Measurements from ENCODE around the gene MRPL10. TPM values are rescaled to one million over a fixed set of nuclear protein-coding genes. Genes with fewer than 3 reads are reported as not detected.

Gene MRPL10
- total and polyA plus RNA-seq, 2 of the 8 experiments (the other 6 are each of a cell fraction or from before 2014, with no cell fraction given) = 85.3 to 214 TPM

- FAIRE-seq (no peak), DNase-seq (ENCODE audit: low read depth in 1 of 2, low spot score in 2 of 2) (no peak)
- H2AK5ac ChIP-seq (ENCODE audit: low read depth, low read length) = no peak overlapping the region
- H3K4me3 ChIP-seq (ENCODE audit: extremely low read depth in 1 of 4, insufficient read depth in 2 of 4, low read depth in 3 of 4, low read length in 4 of 4) = no peak overlapping the region
- no peak overlapping the region for H3K23ac ChIP-seq (ENCODE audit: insufficient read length)
- no peak overlapping the region for H3K4ac ChIP-seq (replicated peaks; ENCODE audit: insufficient read length, low read depth, low read length)
- H3K9me3 ChIP-seq (ENCODE audit: insufficient read depth in 2 of 2, low read depth in 1 of 2, low read length in 1 of 2) = no peaks in the 10 kb centered on the region
- no peaks in the 10 kb centered on the region; a peak in 2 of 7 replicates for H3K27me3 ChIP-seq (replicated peaks in 1 of 4; ENCODE audit: control insufficient read depth in 3 of 4, extremely low read depth in 1 of 4, insufficient read depth in 3 of 4, low read length in 3 of 4)
- no peak overlapping the region for H2AFZ ChIP-seq (ENCODE audit: low read length)
- H3K79me2 ChIP-seq (ENCODE audit: control insufficient read depth in 1 of 2, insufficient read depth in 2 of 2, low read length in 2 of 2) = no peaks in the 10 kb centered on the region
- no peak overlapping the region for H2BK15ac ChIP-seq (ENCODE audit: low read length)
- CTCF ChIA-PET (ENCODE audit: partially characterized antibody) = interaction anchor here (0.7 to 1.4 kb wide), 2 partner anchors 12 to 63 kb away, joined by 3 to 7 read pairs; no protein-coding TSS in a partner anchor
- no peak overlapping the region for H2BK120ac ChIP-seq (replicated peaks; ENCODE audit: low read depth, low read length)
- H2BK5ac ChIP-seq (ENCODE audit: low read depth, low read length) = no peak overlapping the region
- H4K5ac ChIP-seq (ENCODE audit: insufficient read length, low read depth, low read length) = no peak overlapping the region
- no peaks in the 10 kb centered on the region for H3K79me1 ChIP-seq (ENCODE audit: low read depth, low read length)
- no peaks in the 10 kb centered on the region for H3K36me3 ChIP-seq (ENCODE audit: control insufficient read depth in 2 of 4, insufficient read depth in 4 of 4, low read length in 3 of 4)
- H4K8ac ChIP-seq (ENCODE audit: extremely low read depth, insufficient read depth, low read length) = no peak overlapping the region
- H3K4me1 ChIP-seq (replicated peaks in 1 of 4; ENCODE audit: control insufficient read depth in 3 of 4, insufficient read depth in 4 of 4, low read length in 3 of 4) = no peaks in the 10 kb centered on the region
- H3K23me2 ChIP-seq (ENCODE audit: low read depth, low read length) = no peaks in the 10 kb centered on the region
- H2BK20ac ChIP-seq (ENCODE audit: low read length) = no peak overlapping the region
- WGBS, 2 experiments (ENCODE audit: extremely low coverage in 1 of 2, insufficient coverage in 1 of 2, insufficient read length in 1 of 2, insufficient replicate concordance in 2 of 2, low coverage in 1 of 2, low lambda C conversion rate in 2 of 2, missing lambda C conversion rate in 1 of 2) = 71% methylated on average over 2 of the region's 2 CpGs; no CpG with 5 or more reads in 1 of the 2 experiments
- POLR2A ChIA-PET (ENCODE audit: partially characterized antibody) = interaction anchor here (0.8 to 1.1 kb wide), 2 partner anchors 8 to 113 kb away, joined by 3 to 5 read pairs; no protein-coding TSS in a partner anchor
- H3K56ac ChIP-seq (replicated peaks; ENCODE audit: insufficient read length, low read depth, low read length) = no peak overlapping the region
- no peak overlapping the region for H3K9ac ChIP-seq (replicated peaks in 1 of 4; ENCODE audit: extremely low read depth in 1 of 4, low read depth in 3 of 4, low read length in 3 of 4)
- H3K18ac ChIP-seq (ENCODE audit: extremely low read depth, low read length) = no peak overlapping the region
- no peak overlapping the region for H3K27ac ChIP-seq (ENCODE audit: low read depth, low read length)
- H3K14ac ChIP-seq (ENCODE audit: insufficient read length) = no peak overlapping the region
- no peak overlapping the region for H4K91ac ChIP-seq (replicated peaks; ENCODE audit: insufficient read length, low read length)
- no peak overlapping the region for H3K4me2 ChIP-seq (ENCODE audit: insufficient read depth in 1 of 2, low read depth in 2 of 2, low read length in 2 of 2)
- H2BK12ac ChIP-seq (ENCODE audit: low read depth, low read length) = no peak overlapping the region
- no peaks in the 10 kb centered on the region for H4K20me1 ChIP-seq (replicated peaks in 1 of 2; ENCODE audit: control insufficient read depth in 1 of 2, insufficient read depth in 2 of 2, low read length in 2 of 2)
- TF ChIP-seq TCF12 (IDR thresholded peaks at IDR 0.05; ENCODE audit: low read depth, low read length) (no peak), CHD1 (IDR thresholded peaks at IDR 0.05; ENCODE audit: low read depth, low read length) (no peak), EGR1 (IDR thresholded peaks at IDR 0.05; ENCODE audit: borderline replicate concordance, low read depth, low read length) (no peak), ATF3 (IDR thresholded peaks at IDR 0.05; ENCODE audit: insufficient read depth, low read depth, low read length) (no peak), PHF8 (conservative IDR thresholded peaks at IDR 0.05; ENCODE audit: low read depth, low read length) (no peak), KDM4A (IDR thresholded peaks at IDR 0.05; ENCODE audit: low read depth, low read length, severe bottlenecking) (no peak), USF2 (IDR thresholded peaks at IDR 0.05; ENCODE audit: low read length) (no peak), FOSL1 (IDR thresholded peaks at IDR 0.05; ENCODE audit: insufficient read depth, low read depth, low read length) (no peak), SRF (IDR thresholded peaks at IDR 0.05; ENCODE audit: low read depth, low read length) (no peak), CBX8 (IDR thresholded peaks at IDR 0.05; ENCODE audit: borderline replicate concordance, low read depth, low read length) (no peak), BRCA1 (IDR thresholded peaks at IDR 0.05; ENCODE audit: low read depth, low read length) (no peak), KDM5A (IDR thresholded peaks at IDR 0.05; ENCODE audit: low read length) (no peak), TEAD4 (IDR thresholded peaks at IDR 0.05; ENCODE audit: low read depth, low read length) (no peak), CEBPB (IDR thresholded peaks at IDR 0.05; ENCODE audit: low read depth, low read length) (no peak)
Observed at GRCh38 chr17:47797797-47798196, 33.5 kb downstream of the MRPL10 start.

Measured in H1 (cell line).